ENCODE results near the gene SPG11.

SPG11 gene

DNA sequence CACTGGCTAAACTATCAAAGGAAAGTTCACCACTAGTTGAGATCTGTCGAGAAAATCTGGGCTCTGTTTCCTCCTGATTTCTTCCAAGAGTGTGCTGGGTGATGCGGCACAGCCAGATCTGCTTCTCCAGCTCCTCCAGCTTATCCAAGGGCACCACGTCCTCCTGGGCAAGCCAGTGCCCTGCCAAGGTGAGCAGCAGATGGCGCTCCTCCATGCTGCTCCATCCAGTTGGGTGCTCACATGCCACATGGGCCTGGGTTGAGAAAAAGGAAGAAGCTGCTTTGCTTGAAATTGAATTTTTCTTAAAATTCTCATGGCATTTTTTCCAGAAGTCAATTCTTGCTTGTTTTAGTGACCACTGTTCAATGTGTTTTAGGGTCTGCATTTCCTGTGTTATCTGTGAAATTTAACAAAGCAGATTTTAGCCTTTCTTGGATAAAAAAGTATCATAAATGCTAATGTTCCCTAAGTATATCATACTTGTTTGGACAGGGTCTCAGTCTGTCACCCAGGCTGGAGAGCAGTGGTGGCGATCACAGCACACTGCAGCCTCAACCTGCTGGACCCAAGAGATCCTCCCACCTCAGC lies 79.2 kb downstream of the SPG11 start:
- Histone ChIP-seq H3K36me3 (ENCODE audit: insufficient read depth, low read length) (peaks cover 67% of the 10 kb centered on the region), H2AFZ (ENCODE audit: low read depth, low read length) (no peak overlapping the region), H3K4me3 (ENCODE audit: low read depth in 1 of 2, low read length in 2 of 2) (no peak overlapping the region), H3K4me1 (ENCODE audit: insufficient read depth, low read length) (peaks cover 1% of the 10 kb centered on the region), H4K20me1 (ENCODE audit: insufficient read depth, low read length) (no peaks in the 10 kb centered on the region), H3K9ac (ENCODE audit: low read depth, low read length) (no peak overlapping the region), H3K79me2 (ENCODE audit: insufficient read depth, low read length) (no peaks in the 10 kb centered on the region), H3K4me2 (ENCODE audit: insufficient read depth, low read length) (no peak overlapping the region), H3K27ac (ENCODE audit: low read length) (no peak overlapping the region), H3K9me3 (ENCODE audit: insufficient read depth, low read length, severe bottlenecking) (no peaks in the 10 kb centered on the region), H3K27me3 (ENCODE audit: insufficient read depth, low read length, poor library complexity) (no peaks in the 10 kb centered on the region)
- peak; percentile 58 for DNase-seq
- peak; percentile 90 for ATAC-seq (ENCODE audit: insufficient read depth, low read depth)
- TF ChIP-seq, protein P1, sequence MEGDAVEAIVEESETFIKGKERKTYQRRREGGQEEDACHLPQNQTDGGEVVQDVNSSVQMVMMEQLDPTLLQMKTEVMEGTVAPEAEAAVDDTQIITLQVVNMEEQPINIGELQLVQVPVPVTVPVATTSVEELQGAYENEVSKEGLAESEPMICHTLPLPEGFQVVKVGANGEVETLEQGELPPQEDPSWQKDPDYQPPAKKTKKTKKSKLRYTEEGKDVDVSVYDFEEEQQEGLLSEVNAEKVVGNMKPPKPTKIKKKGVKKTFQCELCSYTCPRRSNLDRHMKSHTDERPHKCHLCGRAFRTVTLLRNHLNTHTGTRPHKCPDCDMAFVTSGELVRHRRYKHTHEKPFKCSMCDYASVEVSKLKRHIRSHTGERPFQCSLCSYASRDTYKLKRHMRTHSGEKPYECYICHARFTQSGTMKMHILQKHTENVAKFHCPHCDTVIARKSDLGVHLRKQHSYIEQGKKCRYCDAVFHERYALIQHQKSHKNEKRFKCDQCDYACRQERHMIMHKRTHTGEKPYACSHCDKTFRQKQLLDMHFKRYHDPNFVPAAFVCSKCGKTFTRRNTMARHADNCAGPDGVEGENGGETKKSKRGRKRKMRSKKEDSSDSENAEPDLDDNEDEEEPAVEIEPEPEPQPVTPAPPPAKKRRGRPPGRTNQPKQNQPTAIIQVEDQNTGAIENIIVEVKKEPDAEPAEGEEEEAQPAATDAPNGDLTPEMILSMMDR (IDR thresholded peaks at IDR 0.05; ENCODE audit: borderline replicate concordance, extremely low read depth, low read length, poor library complexity, severe bottlenecking): peak; percentile 74
- TF ChIP-seq EZH2 (IDR thresholded peaks at IDR 0.05; ENCODE audit: borderline replicate concordance, low read depth, low read length, severe bottlenecking): no peak

DNA sequence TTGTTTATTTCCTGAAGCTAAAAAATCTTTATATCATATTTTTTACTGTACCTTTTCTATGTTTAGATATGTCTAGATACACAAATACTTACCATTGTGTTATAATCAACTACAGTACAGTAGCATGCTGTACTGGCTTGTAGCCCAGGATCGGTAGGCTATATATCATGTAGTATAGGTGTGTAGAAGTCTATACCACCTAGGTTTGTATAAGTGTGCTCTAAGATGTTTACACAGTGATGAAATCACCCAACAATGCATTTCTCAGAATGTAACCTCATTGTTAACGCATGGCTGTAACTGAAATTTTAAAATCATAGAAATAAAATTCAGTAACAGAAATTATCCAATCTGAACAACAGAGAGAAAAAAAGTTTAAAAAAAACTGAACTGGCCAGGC lies 83.4 kb downstream of the SPG11 start:
- Histone ChIP-seq H3K36me3 (ENCODE audit: insufficient read depth, low read length) (peaks cover 42% of the 10 kb centered on the region), H3K4me2 (ENCODE audit: insufficient read depth, low read length) (no peak overlapping the region), H3K9me3 (ENCODE audit: insufficient read depth, low read length, severe bottlenecking) (no peaks in the 10 kb centered on the region), H3K4me3 (ENCODE audit: low read depth in 1 of 2, low read length in 2 of 2) (no peak overlapping the region), H3K4me1 (ENCODE audit: insufficient read depth, low read length) (peaks cover 11% of the 10 kb centered on the region), H2AFZ (ENCODE audit: low read depth, low read length) (no peak overlapping the region), H4K20me1 (ENCODE audit: insufficient read depth, low read length) (no peaks in the 10 kb centered on the region), H3K9ac (ENCODE audit: low read depth, low read length) (no peak overlapping the region), H3K79me2 (ENCODE audit: insufficient read depth, low read length) (no peaks in the 10 kb centered on the region), H3K27ac (ENCODE audit: low read length) (no peak overlapping the region), H3K27me3 (ENCODE audit: insufficient read depth, low read length, poor library complexity) (no peaks in the 10 kb centered on the region)
- TF ChIP-seq, protein P1 (IDR thresholded peaks at IDR 0.05; ENCODE audit: borderline replicate concordance, extremely low read depth, low read length, poor library complexity, severe bottlenecking): no peak
- no peak for TF ChIP-seq EZH2 (IDR thresholded peaks at IDR 0.05; ENCODE audit: borderline replicate concordance, low read depth, low read length, severe bottlenecking)
- no peak for ATAC-seq (ENCODE audit: insufficient read depth, low read depth)
- DNase-seq: no peak

DNA sequence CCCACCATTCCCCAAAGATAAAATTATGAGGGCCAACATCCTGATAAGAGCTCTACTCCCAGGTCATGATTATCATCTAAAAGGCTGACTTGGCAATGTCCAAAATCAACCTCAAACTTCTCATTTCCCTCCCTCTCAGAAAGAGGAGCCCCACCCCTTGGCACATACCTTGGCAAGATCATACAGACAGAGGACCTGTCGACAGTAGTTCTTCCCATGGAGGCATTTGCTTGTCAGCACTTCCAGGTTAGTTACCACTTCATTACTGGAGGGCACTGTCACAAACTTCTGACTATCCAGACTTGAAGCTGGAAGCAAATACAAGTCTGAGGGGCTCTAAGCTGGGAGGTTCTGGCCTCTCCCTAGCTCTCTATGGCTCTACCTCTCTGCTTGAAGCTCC lies 88.7 kb downstream of the SPG11 start:
- no peak for ATAC-seq (ENCODE audit: insufficient read depth, low read depth)
- H3K9ac ChIP-seq (ENCODE audit: low read depth, low read length): no peak overlapping the region
- no peaks in the 10 kb centered on the region for H4K20me1 ChIP-seq (ENCODE audit: insufficient read depth, low read length)
- no peaks in the 10 kb centered on the region for H3K79me2 ChIP-seq (ENCODE audit: insufficient read depth, low read length)
- no peak overlapping the region for H3K27ac ChIP-seq (ENCODE audit: low read length)
- no peaks in the 10 kb centered on the region for H3K9me3 ChIP-seq (ENCODE audit: insufficient read depth, low read length, severe bottlenecking)
- H3K27me3 ChIP-seq (ENCODE audit: insufficient read depth, low read length, poor library complexity): no peaks in the 10 kb centered on the region
- no peak overlapping the region for H2AFZ ChIP-seq (ENCODE audit: low read depth, low read length)
- peaks cover 11% of the 10 kb centered on the region for H3K4me1 ChIP-seq (ENCODE audit: insufficient read depth, low read length)
- no peak for DNase-seq
- H3K4me3 ChIP-seq (ENCODE audit: low read depth in 1 of 2, low read length in 2 of 2): no peak overlapping the region
- peaks cover 26% of the 10 kb centered on the region for H3K36me3 ChIP-seq (ENCODE audit: insufficient read depth, low read length)
- H3K4me2 ChIP-seq (ENCODE audit: insufficient read depth, low read length): no peak overlapping the region
- TF ChIP-seq, protein P1 (IDR thresholded peaks at IDR 0.05; ENCODE audit: borderline replicate concordance, extremely low read depth, low read length, poor library complexity, severe bottlenecking): no peak
- no peak for TF ChIP-seq EZH2 (IDR thresholded peaks at IDR 0.05; ENCODE audit: borderline replicate concordance, low read depth, low read length, severe bottlenecking)
